SIG-M5 treated with dmso at 0.1 percent for 504 hours (cell line): ENCODE measurements around the gene SPCS1.
"Not testable (repeated sequence)": the region's sequence is repeated elsewhere in the genome, so short reads cannot be mapped to it uniquely, and the experiment has no call there.

ENCODE experiments used
- DNase-seq: peaks from one replicate; lab custom pipeline; 2025; ENCODE audit not compliant: unreplicated experiment; lab: John Stamatoyannopoulos, UW

The SPCS1 gene

DNA sequence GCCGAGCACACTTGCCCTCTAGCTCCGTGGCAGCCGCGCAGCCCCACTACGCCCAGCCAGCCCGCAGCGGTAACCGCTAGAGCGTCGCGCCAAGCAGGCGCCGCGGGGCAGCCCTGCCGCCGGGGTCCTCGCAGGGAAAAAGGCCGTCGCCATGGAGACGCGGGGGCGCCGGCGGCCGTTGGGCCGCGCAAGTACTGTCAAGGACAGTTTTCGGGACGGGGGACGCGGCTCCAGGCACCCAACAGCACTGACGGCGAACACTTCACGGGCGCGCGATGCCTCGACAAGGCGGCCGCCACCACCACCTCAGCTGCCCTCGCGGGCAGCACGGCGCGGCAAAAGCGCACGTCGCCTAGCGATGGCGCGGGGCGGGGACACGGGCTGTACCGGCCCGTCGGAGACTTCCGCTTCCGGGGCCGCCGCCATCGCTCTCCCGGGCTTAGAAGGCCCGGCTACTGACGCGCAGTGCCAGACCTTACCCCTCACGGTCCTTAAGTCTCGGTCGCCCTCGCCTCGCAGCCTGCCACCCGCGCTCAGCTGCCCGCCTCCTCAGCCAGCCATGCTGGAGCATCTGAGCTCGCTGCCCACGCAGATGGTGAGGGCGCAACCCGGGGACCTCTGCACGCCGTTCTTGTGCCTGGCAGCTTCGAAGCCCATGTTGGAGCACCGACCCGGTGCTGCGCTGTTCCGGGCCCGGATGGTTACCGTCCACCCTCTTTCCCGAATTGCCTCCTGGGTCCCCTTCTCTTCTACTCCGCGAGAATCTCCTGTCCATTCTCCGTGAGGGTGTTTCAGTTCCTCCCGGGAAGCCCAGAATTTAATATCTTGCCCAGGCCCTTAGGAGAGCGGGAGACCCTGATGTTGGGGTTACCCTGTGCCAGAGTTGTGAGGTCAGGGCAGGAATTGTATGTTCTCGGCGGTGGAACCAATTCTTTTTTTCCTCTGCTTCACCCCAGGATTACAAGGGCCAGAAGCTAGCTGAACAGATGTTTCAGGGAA, at the start of gene SPCS1, which contains the start of gene GLT8D1:
SPCS1 (plus strand) TSS at position 419 of the 999 bp plus-strand sequence; CDS start at position 560, 141 bp downstream.
GLT8D1 (minus strand) TSS at position 104 of the 999 bp plus-strand sequence. CDS start 5,331 bp downstream, outside the sequence.
- DNase-seq, result peak; percentile 82

- no peak for DNase-seq
Measured at GRCh38 chr3:52660046-52660445, 45.9 kb upstream of the SPCS1 start.

DNA sequence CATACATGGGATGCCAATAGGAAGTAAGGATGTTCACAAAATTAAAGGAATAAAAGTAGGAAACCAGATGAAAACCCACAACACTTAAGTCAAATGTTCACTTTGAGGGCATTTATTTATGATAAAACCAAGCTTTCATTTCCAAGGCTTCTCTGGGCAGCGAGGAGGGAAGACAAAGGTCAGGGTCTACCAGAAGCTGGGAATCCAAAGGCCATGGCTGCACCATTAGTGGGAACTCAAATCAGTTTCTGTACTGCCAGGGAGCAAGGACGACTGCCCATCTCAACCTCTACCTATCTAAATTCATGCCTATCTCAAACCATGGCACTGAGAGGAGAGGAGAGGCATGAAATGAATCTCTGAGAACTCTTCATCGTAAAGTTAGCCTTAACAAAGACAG, 42.8 kb upstream of the SPCS1 start:
- DNase-seq, result no peak

GRCh38 chr3:52670621-52671521, 35.0 kb upstream of the SPCS1 start:
- peak; percentile 95 for DNase-seq

- DNase-seq, result no peak
Measured at GRCh38 chr3:52671676-52672075, 34.2 kb upstream of the SPCS1 start.

DNA sequence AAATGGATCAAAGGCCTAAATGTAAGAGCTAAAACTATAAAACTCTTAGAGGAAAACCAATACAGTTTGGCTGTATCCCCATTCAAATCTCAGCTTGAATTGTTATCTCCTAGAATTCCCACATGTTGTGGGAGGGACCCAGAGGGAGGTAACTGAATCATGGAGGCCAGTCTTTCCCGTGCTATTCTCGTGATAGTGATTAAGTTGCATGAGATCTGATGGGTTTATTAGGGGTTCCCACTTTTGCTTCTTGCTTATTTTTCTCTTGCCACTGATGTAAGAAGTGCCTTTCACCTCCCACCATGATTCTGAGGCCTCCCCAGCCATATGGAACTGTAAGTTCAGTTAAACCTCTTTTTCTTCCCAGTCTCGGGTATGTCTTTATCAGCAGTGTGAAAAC, 29.7 kb upstream of the SPCS1 start:
- DNase-seq, result not testable (repeated sequence)

GRCh38 chr3:52678265-52679198, 27.4 kb upstream of the SPCS1 start:
- no peak for DNase-seq

GRCh38 chr3:52679199-52679538, 26.7 kb upstream of the SPCS1 start:
- no peak for DNase-seq

GRCh38 chr3:52679811-52680210, 26.1 kb upstream of the SPCS1 start:
- DNase-seq, result no peak

DNA sequence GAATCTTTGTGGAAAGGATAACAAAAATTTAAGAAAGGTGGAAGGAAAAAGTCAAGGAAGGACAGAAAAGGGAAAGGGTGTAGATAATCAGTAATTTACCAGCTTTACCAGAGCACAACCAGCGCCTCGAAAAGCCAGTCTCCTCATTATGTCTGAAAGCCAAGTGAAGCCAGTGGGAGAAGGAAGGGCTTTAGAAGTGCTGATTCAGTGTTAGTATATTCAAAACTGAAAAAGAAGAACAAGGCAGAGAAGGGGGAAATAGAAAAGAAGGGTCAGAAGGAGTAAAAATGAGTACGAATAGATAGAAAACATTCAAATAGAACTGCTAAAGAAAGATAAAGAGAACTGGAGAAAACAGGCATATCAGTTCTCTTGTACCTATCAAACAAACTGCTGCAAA, 24.3 kb upstream of the SPCS1 start:
- no peak for DNase-seq

- no peak for DNase-seq
Measured at GRCh38 chr3:52682016-52682415, 23.9 kb upstream of the SPCS1 start.

GRCh38 chr3:52683611-52684010, 22.3 kb upstream of the SPCS1 start:
- no peak for DNase-seq

DNA sequence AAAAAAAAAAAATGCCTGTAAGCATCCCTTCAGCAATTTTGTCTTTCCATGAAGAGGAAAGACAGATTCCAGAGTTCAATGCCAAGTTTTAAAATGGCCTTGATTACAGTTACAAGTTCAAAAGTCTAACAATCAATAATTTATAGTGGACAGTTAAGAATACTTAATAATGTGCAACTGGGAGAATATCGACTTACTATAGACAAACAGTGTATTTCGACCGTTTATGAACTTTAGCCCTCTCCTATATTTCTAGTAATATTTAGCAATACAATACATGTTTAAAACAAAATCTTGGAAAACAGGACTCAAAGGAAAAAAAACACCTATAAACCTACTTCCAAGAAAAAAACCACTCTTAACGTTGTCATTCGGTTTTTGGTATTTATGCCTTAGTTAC, 21.7 kb upstream of the SPCS1 start:
- no peak for DNase-seq

DNA sequence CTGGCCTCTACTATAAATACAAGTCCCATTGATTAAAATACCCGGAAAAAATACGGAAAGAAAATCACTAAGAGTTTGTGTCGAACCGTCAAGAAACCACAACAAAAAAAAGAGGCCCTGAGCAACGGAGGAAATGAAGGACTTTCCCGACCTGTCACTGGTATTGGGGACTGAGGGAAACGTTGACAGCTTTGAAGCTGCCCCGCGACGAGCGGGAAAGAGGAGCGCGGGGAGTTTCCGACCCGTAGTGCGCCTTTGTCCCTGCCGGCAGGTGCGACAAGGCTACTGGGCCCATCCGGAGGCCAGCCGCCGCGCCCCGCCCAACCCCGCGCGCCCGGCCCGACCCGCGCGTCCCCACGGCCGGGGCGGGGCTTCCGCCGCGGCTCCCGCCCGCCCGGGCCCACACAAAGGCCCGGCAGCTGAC, 20.6 kb upstream of the SPCS1 start:
- peak; percentile 72 for DNase-seq

DNA sequence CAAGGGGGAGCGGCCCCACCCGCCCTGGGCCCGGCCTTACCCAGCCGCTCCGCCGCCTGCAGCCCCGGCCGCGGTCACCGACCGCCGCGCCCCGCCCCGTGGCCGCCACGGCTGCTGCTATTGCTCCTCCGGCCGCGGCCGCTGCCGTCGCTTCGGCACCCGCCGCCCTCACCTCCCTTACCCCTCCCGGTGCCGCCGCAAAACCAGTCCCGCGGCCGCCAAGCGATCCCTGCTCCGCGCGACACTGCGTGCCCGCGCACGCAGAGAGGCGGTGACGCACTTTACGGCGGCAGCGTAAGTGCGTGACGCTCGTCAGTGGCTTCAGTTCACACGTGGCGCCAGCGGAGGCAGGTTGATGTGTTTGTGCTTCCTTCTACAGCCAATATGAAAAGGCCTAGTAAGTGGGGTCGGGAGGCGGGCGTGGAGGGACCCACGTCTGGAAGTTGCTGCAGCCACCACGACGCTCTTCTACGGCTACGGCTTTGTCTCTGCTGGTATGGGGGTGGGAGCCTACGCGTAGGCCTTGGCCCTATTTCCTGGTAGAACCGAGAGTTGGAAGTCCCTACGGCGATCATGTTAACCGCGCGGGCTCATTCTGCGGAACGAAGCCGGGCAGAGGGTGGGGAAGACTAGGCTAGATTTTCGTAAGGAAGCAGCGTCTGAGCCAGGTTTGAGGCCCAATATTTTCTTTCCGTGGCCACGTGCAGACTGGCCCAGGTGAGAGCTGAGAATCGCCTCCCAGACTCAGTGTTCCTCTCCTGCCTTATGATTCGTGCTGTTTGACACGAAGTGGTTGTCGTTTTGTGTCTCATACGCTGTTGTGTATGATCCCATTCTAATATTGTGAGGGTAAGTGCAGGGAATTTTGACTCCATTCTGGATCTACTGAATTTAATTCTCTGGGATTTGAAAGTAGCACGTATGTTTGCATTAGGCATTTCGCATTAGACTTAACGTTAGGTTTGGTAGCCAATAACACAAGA, 19.9 kb upstream of the SPCS1 start, which contains the start of the genes GNL3 and PBRM1:
GNL3 (plus strand) TSS at position 324 of the 983 bp plus-strand sequence; CDS start at position 385, 61 bp downstream.
PBRM1 (minus strand) TSS at position 205 of the 983 bp plus-strand sequence.
- peak; percentile 89 for DNase-seq

- DNase-seq, result peak; percentile 36
Measured at GRCh38 chr3:52688266-52688665, 17.6 kb upstream of the SPCS1 start.

DNA sequence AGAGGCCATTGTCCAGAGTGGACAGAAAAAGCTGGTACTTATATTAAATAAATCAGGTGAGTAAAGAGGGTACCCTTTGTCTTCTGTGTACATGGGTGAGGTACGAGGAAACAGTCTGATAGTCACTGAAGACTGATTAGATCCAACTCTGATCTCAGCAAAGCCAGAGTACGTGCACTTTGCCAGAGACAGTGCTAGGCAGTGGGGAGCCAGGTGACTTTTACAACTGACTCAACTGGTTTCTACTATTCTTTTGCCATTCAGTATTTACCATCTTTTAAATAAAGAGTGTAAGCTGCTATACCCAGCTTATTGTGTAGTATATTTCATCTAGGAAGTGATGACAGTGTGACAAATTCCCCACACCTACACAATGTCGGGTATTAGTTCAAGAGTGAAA, 16.8 kb upstream of the SPCS1 start:
- no peak for DNase-seq

DNA sequence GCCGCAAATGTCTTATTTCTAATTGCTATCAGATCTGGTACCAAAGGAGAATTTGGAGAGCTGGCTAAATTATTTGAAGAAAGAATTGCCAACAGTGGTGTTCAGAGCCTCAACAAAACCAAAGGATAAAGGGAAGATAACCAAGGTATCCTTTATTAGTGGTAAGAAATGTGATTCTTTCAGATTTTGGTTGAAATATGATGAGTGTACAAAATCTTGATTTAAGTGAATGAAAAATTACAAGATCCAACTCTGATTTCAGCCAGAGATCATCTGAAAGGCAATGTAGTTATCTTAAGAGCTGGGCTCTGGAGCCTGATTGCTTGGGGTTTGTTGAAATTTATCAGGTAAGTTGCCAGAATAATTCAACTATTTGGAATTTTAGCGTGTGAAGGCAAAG, 15.3 kb upstream of the SPCS1 start:
- DNase-seq, result no peak

DNA sequence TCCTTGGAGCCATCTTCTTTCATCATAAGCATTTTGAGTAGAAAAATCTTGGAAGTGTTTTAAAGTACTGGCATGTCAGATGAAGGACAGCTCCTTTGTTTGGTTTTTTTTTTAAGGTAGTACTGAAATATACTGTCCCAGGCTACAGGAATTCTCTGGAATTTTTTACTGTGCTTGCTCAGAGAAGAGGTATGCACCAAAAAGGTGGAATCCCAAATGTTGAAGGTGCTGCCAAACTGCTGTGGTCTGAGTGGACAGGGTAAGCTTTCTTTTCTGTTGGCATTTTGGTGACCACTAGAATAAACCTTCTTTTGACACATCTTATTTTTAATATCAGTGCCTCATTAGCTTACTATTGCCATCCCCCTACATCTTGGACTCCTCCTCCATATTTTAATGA, 12.8 kb upstream of the SPCS1 start:
- no peak for DNase-seq
